HUES48 (cell line): ENCODE results near the gene TRNP1.

Experiments
- H3K27ac ChIP-seq: one replicate; pipeline ENCODE4 v1.7.0; 2013; ENCODE audit warnings: low read depth, low read length, inconsistent platforms
- H3K27me3 ChIP-seq: 2 replicates; pipeline ENCODE4 v1.6.1; 2013; ENCODE audit warnings: mild to moderate bottlenecking, low read length; ENCODE audit not compliant: control insufficient read depth, insufficient read depth
- H3K36me3 ChIP-seq: 2 replicates; pipeline ENCODE4 v1.6.1; 2013; ENCODE audit warnings: low read length; ENCODE audit not compliant: control insufficient read depth, insufficient read depth
- H3K4me1 ChIP-seq: 2 replicates; pipeline ENCODE4 v1.6.1; 2013; ENCODE audit warnings: mild to moderate bottlenecking, low read length; ENCODE audit not compliant: control insufficient read depth, insufficient read depth
- H3K4me3 ChIP-seq: 2 replicates; pipeline ENCODE4 v1.5.1; 2013; ENCODE audit warnings: mild to moderate bottlenecking, low read depth, low read length
- H3K9ac ChIP-seq: 2 replicates; pipeline ENCODE4 v1.6.1; 2013; ENCODE audit warnings: mild to moderate bottlenecking, low read depth, low read length, moderate library complexity
- H3K9me3 ChIP-seq: 2 replicates; pipeline ENCODE4 v1.6.1; 2013; ENCODE audit warnings: low read length; ENCODE audit not compliant: control insufficient read depth, insufficient read depth

Gene TRNP1

DNA sequence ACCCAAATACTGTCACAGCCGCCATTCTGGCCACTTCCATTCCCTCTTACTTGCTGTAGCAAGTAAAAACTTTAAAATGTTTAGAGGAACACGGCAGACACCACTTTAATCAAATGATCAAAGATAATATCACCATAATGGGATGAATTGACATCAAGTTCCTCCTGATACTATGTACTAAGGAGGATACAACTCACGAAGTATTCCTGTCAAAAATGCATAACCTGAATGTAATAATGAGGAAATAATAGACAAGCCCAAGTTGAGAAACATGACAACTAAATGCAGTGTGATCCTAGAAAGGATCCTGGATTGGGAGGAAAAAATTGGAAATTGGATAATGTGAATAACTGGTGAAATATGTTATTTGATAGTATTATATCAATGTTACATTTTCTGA is 37.2 kb upstream of the TRNP1 start:
- H3K4me1 ChIP-seq: no peaks in the 10 kb centered on the region; the same call in 1 of the 2 replicates
- no peak overlapping the region for H3K9ac ChIP-seq
- no peak overlapping the region for H3K4me3 ChIP-seq
- peaks cover 14% of the 10 kb centered on the region for H3K36me3 ChIP-seq
- H3K9me3 ChIP-seq: no peaks in the 10 kb centered on the region
- no peaks in the 10 kb centered on the region for H3K27me3 ChIP-seq
- no peak overlapping the region for H3K27ac ChIP-seq

DNA sequence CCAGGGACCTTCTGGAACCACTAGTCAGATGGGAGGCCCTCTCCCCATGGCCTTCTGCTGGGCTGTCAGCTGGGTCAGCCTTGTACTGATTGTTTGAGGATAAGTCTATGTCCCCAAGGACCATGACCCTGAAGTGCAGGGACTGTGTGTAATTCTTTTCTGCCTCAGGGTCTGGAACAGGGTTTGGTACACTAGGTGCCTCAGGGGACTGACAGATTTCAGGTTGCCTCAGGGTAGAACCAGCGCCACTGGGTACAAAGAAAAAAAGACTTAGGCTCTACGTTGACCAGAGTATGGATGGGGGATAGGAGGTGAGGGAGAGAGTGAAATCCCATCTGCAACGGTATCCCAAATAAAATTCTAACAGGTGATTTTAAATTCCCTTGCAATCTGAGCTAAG is 36.2 kb upstream of the TRNP1 start:
- Histone ChIP-seq H3K9me3 (no peaks in the 10 kb centered on the region), H3K4me3 (no peak overlapping the region), H3K36me3 (peaks cover 9% of the 10 kb centered on the region; the same call in 1 of the 2 replicates), H3K4me1 (no peaks in the 10 kb centered on the region; the same call in 1 of the 2 replicates), H3K27me3 (no peaks in the 10 kb centered on the region), H3K9ac (no peak overlapping the region), H3K27ac (no peak overlapping the region)

DNA sequence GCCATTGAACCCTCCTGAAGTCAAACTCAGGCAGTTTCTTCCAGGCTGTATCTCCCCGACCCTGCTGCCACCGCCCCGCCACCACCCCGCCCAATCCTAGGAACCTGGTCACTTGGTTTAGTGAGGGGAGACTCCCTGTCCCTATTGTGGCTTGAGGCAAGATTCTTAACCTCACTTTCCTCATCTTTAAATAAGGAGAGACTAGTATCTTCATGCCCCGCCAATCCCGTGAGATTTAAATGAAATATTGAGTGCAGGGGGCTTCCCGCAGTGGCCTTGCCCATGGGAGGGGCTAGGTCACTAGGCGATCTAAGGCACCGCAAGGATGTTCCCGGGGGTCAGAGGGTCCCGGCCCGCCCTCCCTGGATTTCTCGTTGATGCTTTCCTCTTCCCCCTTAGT is 34.2 kb upstream of the TRNP1 start:
- Histone ChIP-seq H3K27ac (no peak overlapping the region), H3K9ac (no peak overlapping the region), H3K36me3 (no peaks in the 10 kb centered on the region), H3K27me3 (no peaks in the 10 kb centered on the region), H3K4me1 (no peaks in the 10 kb centered on the region; the same call in 1 of the 2 replicates), H3K9me3 (no peaks in the 10 kb centered on the region), H3K4me3 (peak overlapping the region; percentile 94)

DNA sequence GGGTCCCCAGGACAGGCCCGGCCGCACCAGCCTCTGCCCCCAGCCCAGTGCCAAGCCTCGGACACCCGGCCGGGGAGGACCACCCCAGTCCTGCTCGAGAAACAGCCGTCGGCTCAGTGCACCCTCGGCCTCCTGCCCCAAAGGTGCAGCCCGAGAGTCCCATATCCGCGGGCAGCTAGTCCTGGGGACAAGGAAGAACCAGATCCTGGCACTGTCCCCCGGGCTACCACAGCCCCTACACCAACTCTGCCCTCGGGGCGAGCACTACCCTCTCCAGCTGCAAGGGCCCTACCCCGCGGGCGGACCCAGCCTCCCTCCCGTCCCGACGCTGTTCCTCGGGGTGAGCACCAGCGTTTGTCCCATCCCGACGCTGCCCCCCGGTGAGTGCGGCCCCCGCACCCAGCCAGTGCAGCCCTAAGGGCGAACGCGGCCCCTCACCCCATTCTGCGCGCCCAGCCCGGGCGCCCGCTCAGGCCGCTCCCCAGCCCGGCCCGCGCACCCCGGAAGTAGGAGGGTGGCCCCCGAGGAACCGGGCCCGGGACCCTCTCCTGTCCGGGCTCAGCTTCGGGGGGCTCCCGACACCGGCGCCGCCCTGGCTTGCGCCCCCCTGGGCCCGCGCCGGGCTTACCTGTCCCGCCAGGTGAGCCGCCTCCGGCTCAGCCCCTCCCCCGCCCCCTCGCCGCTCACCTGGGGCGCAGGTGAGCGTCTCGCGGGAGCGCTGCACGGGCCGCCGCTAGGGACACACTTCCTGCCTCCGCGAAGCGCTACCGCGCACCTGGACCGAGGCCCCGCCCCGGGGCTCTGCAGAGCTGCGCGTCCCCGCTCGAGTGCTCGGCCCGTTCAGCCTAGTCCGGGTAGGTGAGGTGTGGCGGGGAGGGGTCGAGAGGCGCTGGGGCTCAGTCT is 33.5 kb upstream of the TRNP1 start, which contains the start of gene KDF1:
Gene KDF1, minus strand, starts transcription at position 747 of the 903 bp plus-strand sequence. CDS start 8,088 bp downstream, outside the sequence.
- Histone ChIP-seq H3K27ac (no peak within 1 kb of the TSS), H3K9me3 (no peaks in the 10 kb centered on the region), H3K4me3 (peak within 1 kb of the TSS; percentile 94), H3K36me3 (no peaks in the 10 kb centered on the region), H3K4me1 (no peaks in the 10 kb centered on the region; the same call in 1 of the 2 replicates), H3K9ac (peak within 1 kb of the TSS; percentile 57), H3K27me3 (no peaks in the 10 kb centered on the region)

DNA sequence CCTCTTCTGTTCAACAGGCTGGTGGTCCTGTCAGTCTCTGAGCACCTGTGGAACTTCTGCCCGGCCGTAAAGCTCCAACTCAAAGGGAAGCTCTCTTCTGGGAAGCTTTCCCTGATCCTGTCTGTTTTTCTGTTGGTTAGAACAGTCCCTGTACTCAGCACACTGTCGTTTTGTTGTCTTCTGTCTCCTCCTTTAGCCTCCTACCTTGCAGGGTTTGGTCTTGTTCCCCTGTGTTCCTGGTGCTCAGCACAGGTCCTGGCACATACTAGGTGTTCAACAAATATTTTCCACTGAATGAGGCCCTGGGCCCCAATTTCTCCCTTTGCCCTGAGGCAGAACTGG is 32.9 kb upstream of the TRNP1 start:
- peak overlapping the region; percentile 94 for H3K4me3 ChIP-seq
- H3K27me3 ChIP-seq: no peaks in the 10 kb centered on the region
- no peaks in the 10 kb centered on the region; the same call in 1 of the 2 replicates for H3K4me1 ChIP-seq
- no peak overlapping the region for H3K27ac ChIP-seq
- H3K9ac ChIP-seq: 0 out of 2 replicates have a peak overlapping the region, but pooled peaks have one; percentile 3
- no peaks in the 10 kb centered on the region for H3K9me3 ChIP-seq
- no peaks in the 10 kb centered on the region for H3K36me3 ChIP-seq

DNA sequence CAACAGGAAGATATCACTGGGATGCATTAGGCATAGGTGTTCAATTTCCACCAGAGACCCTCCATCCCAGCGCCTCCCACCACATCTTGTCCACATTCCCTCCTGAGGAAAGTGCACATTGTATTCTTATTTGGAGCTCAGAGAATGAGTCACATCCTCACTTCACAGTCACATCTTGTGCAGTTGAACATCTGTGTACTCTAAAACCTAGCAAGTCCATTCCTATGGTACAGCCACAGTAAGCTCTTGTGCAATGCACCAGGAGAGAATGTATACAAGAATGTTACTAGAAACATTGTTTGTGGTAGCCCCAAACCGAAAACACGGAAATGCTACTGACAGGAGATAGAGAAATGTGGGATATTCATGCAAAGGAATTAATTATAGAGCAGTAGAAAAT is 31.7 kb upstream of the TRNP1 start:
- no peak overlapping the region for H3K4me3 ChIP-seq
- no peak overlapping the region for H3K9ac ChIP-seq
- no peak overlapping the region for H3K27ac ChIP-seq

DNA sequence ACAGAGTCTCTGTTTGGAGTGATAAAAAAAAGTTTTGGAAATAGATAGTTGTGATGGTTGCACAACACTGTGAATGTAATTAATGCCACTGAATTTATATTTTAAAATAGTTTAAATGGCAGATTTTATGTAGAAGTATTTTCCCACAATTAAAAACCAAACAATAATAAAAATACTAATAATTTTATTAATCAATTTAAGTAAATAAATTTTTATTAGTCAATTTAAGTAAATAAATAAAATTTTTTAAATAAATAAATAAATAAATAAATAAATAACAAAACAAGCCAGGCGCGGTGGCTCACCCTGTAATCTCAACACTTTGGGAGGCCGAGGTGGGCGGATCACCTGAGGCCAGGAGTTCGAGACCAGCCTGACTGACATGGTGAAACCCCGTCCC is 28.3 kb upstream of the TRNP1 start:
- no peaks in the 10 kb centered on the region; the same call in 1 of the 2 replicates for H3K4me1 ChIP-seq
- no peaks in the 10 kb centered on the region for H3K36me3 ChIP-seq
- no peaks in the 10 kb centered on the region for H3K27me3 ChIP-seq
- no peak overlapping the region for H3K9ac ChIP-seq
- no peak overlapping the region for H3K4me3 ChIP-seq
- no peaks in the 10 kb centered on the region for H3K9me3 ChIP-seq
- no peak overlapping the region for H3K27ac ChIP-seq

More for the DNA sequence above, 31.7 kb upstream of the TRNP1 start:
- Histone ChIP-seq H3K4me1 (no peaks in the 10 kb centered on the region; the same call in 1 of the 2 replicates), H3K27me3 (no peaks in the 10 kb centered on the region), H3K36me3 (no peaks in the 10 kb centered on the region), H3K9me3 (no peaks in the 10 kb centered on the region)

DNA sequence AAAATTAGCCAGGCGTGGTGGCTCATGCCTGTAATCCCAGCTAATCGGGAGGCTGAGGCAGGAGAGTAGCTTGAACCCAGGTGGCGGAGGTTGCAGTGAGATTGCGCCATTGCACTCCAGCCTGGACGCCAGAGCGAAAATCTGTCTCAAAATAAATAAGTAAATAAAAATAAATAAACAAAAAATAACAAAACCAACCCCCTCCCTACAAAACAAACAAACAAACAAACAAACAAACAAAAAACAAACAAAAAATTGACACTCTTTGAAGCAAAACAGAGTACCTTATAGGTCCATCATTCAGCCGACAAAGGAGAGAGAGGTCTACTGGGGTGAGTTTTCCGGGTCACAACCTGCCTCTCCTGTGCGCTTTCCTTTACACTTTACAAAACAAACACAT is 27.9 kb upstream of the TRNP1 start:
- H3K36me3 ChIP-seq: no peaks in the 10 kb centered on the region
- no peaks in the 10 kb centered on the region for H3K9me3 ChIP-seq
- H3K4me3 ChIP-seq: no peak overlapping the region
- no peaks in the 10 kb centered on the region; the same call in 1 of the 2 replicates for H3K4me1 ChIP-seq
- no peak overlapping the region for H3K9ac ChIP-seq
- H3K27ac ChIP-seq: no peak overlapping the region
- no peaks in the 10 kb centered on the region for H3K27me3 ChIP-seq

DNA sequence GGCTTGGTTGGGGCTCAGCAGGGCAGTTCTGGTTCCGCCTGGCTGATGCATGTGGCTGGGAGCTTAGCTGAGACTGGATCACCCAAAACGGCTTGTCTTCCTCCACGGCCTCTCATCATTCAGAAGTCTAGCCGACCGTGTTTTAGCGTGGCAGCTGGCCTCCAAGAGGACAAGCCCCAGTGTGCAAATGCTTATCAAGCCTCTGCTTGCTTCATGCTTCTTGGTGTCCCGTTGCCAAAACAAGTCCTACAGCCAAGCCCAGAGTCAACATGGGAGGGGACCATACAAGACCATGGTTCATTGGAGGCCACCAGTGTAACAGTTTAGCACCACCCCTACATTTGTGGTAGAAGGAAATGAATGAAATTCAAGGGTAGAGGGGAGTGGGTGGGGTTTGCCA is 22.7 kb upstream of the TRNP1 start:
- no peak overlapping the region for H3K27ac ChIP-seq
- no peaks in the 10 kb centered on the region for H3K9me3 ChIP-seq
- H3K9ac ChIP-seq: no peak overlapping the region
- no peaks in the 10 kb centered on the region for H3K27me3 ChIP-seq
- H3K4me1 ChIP-seq: peaks cover 12% of the 10 kb centered on the region; the same call in 1 of the 2 replicates
- H3K36me3 ChIP-seq: no peaks in the 10 kb centered on the region
- no peak overlapping the region for H3K4me3 ChIP-seq

DNA sequence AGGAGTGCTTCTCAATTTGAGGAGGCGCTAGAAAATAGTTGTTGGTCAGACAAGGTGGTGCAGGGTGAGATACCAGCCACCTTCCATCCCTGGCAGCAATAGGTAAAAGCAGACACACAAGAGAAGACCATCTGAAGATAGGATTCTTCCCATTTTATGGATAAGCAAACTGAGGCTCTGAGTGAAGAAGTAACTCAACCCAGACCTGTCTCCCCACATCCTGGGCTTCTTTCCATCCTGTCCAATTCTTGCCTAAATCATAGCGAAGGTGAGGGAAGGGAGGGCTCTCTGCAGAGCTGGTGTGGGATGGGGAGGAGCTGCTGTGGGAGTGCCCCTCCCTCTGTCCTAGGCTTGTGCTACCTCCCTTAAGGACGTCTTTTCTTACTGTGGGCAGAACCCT is 21.9 kb upstream of the TRNP1 start:
- Histone ChIP-seq H3K9ac (no peak overlapping the region), H3K4me1 (peaks cover 12% of the 10 kb centered on the region; the same call in 1 of the 2 replicates), H3K36me3 (no peaks in the 10 kb centered on the region)

DNA sequence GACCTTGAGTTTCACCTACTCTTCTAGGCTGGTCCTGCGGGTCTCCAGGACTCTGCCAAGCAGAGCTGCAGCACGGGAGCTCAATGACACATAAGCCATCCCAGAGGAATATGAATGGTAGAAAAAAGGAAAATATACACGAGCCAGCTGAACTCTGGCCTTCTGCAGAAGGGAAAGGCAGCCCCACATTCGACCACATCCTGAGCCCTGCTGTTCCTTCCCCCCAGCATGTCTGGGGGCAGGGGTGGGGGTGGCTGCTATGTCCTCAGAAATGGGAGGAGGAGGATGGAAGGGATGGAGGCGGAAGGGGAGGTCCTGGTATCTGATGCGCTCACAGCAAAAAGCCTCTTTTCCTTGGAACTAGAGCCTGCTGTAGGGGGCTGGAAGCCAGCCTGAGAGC is 21.1 kb upstream of the TRNP1 start:
- Histone ChIP-seq H3K4me3 (no peak overlapping the region), H3K27ac (no peak overlapping the region), H3K4me1 (peaks cover 12% of the 10 kb centered on the region; the same call in 1 of the 2 replicates), H3K27me3 (no peaks in the 10 kb centered on the region), H3K9me3 (no peaks in the 10 kb centered on the region), H3K9ac (no peak overlapping the region), H3K36me3 (no peaks in the 10 kb centered on the region)

More for the DNA sequence above, 21.9 kb upstream of the TRNP1 start:
- H3K4me3 ChIP-seq: no peak overlapping the region
- no peak overlapping the region for H3K27ac ChIP-seq
- no peaks in the 10 kb centered on the region for H3K27me3 ChIP-seq
- no peaks in the 10 kb centered on the region for H3K9me3 ChIP-seq
